Neuronal stem cell (in vitro differentiated cells): ENCODE measurements around the gene MTA3.

Experiments used
- DNase-seq: peaks from one replicate; pipeline ENCODE4 v3.0.0-alpha.2; 2013; ENCODE audit warnings: low spot score
- H2AFZ ChIP-seq: one replicate; pipeline ENCODE4 v1.6.1; 2013; ENCODE audit warnings: mild to moderate bottlenecking, low read length, inconsistent platforms
- H2AK5ac ChIP-seq: 2 replicates; pipeline ENCODE4 v1.6.1; 2013; ENCODE audit warnings: low read depth, mild to moderate bottlenecking, inconsistent platforms, low read length, moderate library complexity, mixed read lengths
- H2BK120ac ChIP-seq: 2 replicates; pipeline ENCODE4 v1.6.1; 2013; ENCODE audit warnings: low read depth, mild to moderate bottlenecking, inconsistent platforms, low read length, moderate library complexity, mixed read lengths
- H2BK12ac ChIP-seq: one replicate; pipeline ENCODE4 v1.6.1; 2013; ENCODE audit warnings: low read length, inconsistent platforms
- H2BK15ac ChIP-seq: 2 replicates; pipeline ENCODE4 v1.6.1; 2013; ENCODE audit warnings: mild to moderate bottlenecking, low read length, inconsistent platforms, mixed read lengths
- H2BK5ac ChIP-seq: one replicate; pipeline ENCODE4 v1.6.1; 2013; ENCODE audit warnings: inconsistent platforms, mild to moderate bottlenecking, low read length, moderate library complexity
- H3K14ac ChIP-seq: one replicate; pipeline ENCODE4 v1.6.1; 2013; ENCODE audit warnings: low read length, inconsistent platforms
- H3K18ac ChIP-seq: 2 replicates; pipeline ENCODE4 v1.6.1; 2013; ENCODE audit warnings: low read length, inconsistent platforms
- H3K23ac ChIP-seq: 2 replicates; pipeline ENCODE4 v1.6.1; 2013; ENCODE audit warnings: low read depth, mild to moderate bottlenecking, mixed read lengths, low read length, inconsistent platforms; ENCODE audit not compliant: poor library complexity
- H3K27ac ChIP-seq: replicated peaks from 3 replicates; pipeline ENCODE4 v1.5.1; 2013; ENCODE audit warnings: low read length, inconsistent platforms
- H3K27me3 ChIP-seq, 3 experiments: 2 replicates each; pipeline ENCODE4 v1.6.1; 2013; ENCODE audit warnings: low read length in 3 of 3, mild to moderate bottlenecking in 2 of 3, inconsistent platforms in 1 of 3, low read depth in 1 of 3, mixed read lengths in 1 of 3, moderate library complexity in 1 of 3; ENCODE audit not compliant: control insufficient read depth in 3 of 3, insufficient read depth in 3 of 3
- H3K36me3 ChIP-seq, 2 donors: replicated peaks in 1 of 2; 2 replicates each; pipeline ENCODE4 v1.6.1; 2013; ENCODE audit warnings: low read length in 2 of 2; ENCODE audit not compliant: control insufficient read depth in 2 of 2, insufficient read depth in 2 of 2
- H3K4ac ChIP-seq: 2 replicates; pipeline ENCODE4 v1.6.1; 2013; ENCODE audit warnings: inconsistent platforms, mild to moderate bottlenecking, low read length, moderate library complexity
- H3K4me1 ChIP-seq, 2 donors: 1 replicate in 1 of 2; 2 replicates in 1 of 2; pipeline ENCODE4 v1.6.1; 2013; ENCODE audit warnings: low read length in 2 of 2, low read depth in 1 of 2; ENCODE audit not compliant: control insufficient read depth in 2 of 2, insufficient read depth in 1 of 2
- H3K4me2 ChIP-seq: one replicate; pipeline ENCODE4 v1.6.1; 2013; ENCODE audit warnings: mild to moderate bottlenecking, low read length, inconsistent platforms; ENCODE audit not compliant: insufficient read depth, poor library complexity, severe bottlenecking
- H3K4me3 ChIP-seq, 2 donors: 2 replicates each; pipeline ENCODE4 v1.5.1; 2013; ENCODE audit warnings: low read length in 2 of 2, mild to moderate bottlenecking in 2 of 2, inconsistent platforms in 1 of 2, moderate library complexity in 1 of 2
- H3K79me1 ChIP-seq: one replicate; pipeline ENCODE4 v1.6.1; 2013; ENCODE audit warnings: low read depth, mild to moderate bottlenecking, inconsistent platforms, low read length, moderate library complexity
- H3K9ac ChIP-seq: one replicate; pipeline ENCODE4 v1.6.1; 2013; ENCODE audit warnings: mild to moderate bottlenecking, low read depth, low read length, inconsistent platforms; ENCODE audit not compliant: poor library complexity
- H3K9me3 ChIP-seq, 2 donors: replicated peaks in 1 of 2; 2 replicates each; pipeline versions ENCODE3 to v1.6.1; 2013; ENCODE audit warnings: low read length in 2 of 2, mild to moderate bottlenecking in 2 of 2, inconsistent platforms in 1 of 2, low read depth in 1 of 2, mixed read lengths in 1 of 2, moderate library complexity in 1 of 2; ENCODE audit not compliant: control insufficient read depth in 2 of 2, insufficient read depth in 1 of 2
- H4K8ac ChIP-seq: one replicate; pipeline ENCODE4 v1.6.1; 2013; ENCODE audit warnings: low read depth, mild to moderate bottlenecking, inconsistent platforms, low read length, moderate library complexity
- H4K91ac ChIP-seq: one replicate; pipeline ENCODE4 v1.6.1; 2013; ENCODE audit warnings: low read length, low read depth, mild to moderate bottlenecking, inconsistent platforms; ENCODE audit not compliant: poor library complexity
- WGBS, 2 donors: extraction: QIAGEN DNeasy Blood & Tissue Kit; methylation state at CpG; one replicate each; pipeline ENCODE4 v1.1.7; 2013; ENCODE audit warnings: missing lambda C conversion rate in 2 of 2, mixed read lengths in 1 of 2; ENCODE audit not compliant: insufficient read length in 2 of 2, insufficient replicate concordance in 1 of 2; ENCODE audit errors: extremely low coverage in 2 of 2; 5-methylcytosine and 5-hydroxymethylcytosine counted together

Gene MTA3

GRCh38 chr2:42794271-42795046 is 226.0 kb downstream of the MTA3 start:
- Histone ChIP-seq H3K18ac (no peak overlapping the region), H2BK12ac (no peak overlapping the region), H3K27me3 (peaks cover 0 to 8% (median 0%) of the 10 kb centered on the region in 3 experiments), H2BK120ac (no peak overlapping the region), H3K23ac (no peak overlapping the region), H2BK15ac (no peak overlapping the region), H4K91ac (no peak overlapping the region), H2AFZ (no peak overlapping the region), H3K4me3 (no peak overlapping the region), H3K9me3 (peaks cover 3 to 12% of the 10 kb centered on the region in 2 donors), H3K4me2 (no peak overlapping the region), H3K4me1 (peaks cover 0 to 4% of the 10 kb centered on the region in 2 donors), H2AK5ac (no peak overlapping the region), H3K9ac (no peak overlapping the region), H4K8ac (no peak overlapping the region), H3K79me1 (no peaks in the 10 kb centered on the region), H3K14ac (no peak overlapping the region), H3K4ac (no peak overlapping the region), H3K36me3 (no peaks in the 10 kb centered on the region), H3K27ac (no peak overlapping the region), H2BK5ac (no peak overlapping the region)
- WGBS, 2 donors, result no CpG with 5 or more reads among the region's 8 CpGs
- DNase-seq, result no peak

- no peak for DNase-seq
- no peaks in the 10 kb centered on the region for H3K36me3 ChIP-seq
- no peak overlapping the region for H4K91ac ChIP-seq
- no peak overlapping the region for H2BK12ac ChIP-seq
- H2AFZ ChIP-seq, result no peak overlapping the region
- no peak overlapping the region for H2BK5ac ChIP-seq
- peaks cover 0 to 8% (median 0%) of the 10 kb centered on the region in 3 experiments for H3K27me3 ChIP-seq
- H3K23ac ChIP-seq, result no peak overlapping the region
- H3K14ac ChIP-seq, result no peak overlapping the region
- no peak overlapping the region for H3K4me2 ChIP-seq
- WGBS, 2 donors, result no CpG with 5 or more reads among the region's 6 CpGs
- H3K27ac ChIP-seq, result no peak overlapping the region
- H3K9ac ChIP-seq, result no peak overlapping the region
- H4K8ac ChIP-seq, result no peak overlapping the region
- H3K79me1 ChIP-seq, result no peaks in the 10 kb centered on the region
- no peak overlapping the region for H3K4ac ChIP-seq
- no peak overlapping the region for H2AK5ac ChIP-seq
- H2BK15ac ChIP-seq, result no peak overlapping the region
- no peak overlapping the region for H2BK120ac ChIP-seq
- H3K4me1 ChIP-seq, result peaks cover 0 to 4% of the 10 kb centered on the region in 2 donors
- H3K18ac ChIP-seq, result no peak overlapping the region
- H3K9me3 ChIP-seq, result peaks cover 3 to 12% of the 10 kb centered on the region in 2 donors
- H3K4me3 ChIP-seq, result no peak overlapping the region
These were observed 226.8 kb downstream of the MTA3 start for GRCh38 chr2:42795275-42795674.

- H3K4me2 ChIP-seq, result no peak overlapping the region
- no peaks in the 10 kb centered on the region for H3K36me3 ChIP-seq
- H3K23ac ChIP-seq, result no peak overlapping the region
- H4K91ac ChIP-seq, result no peak overlapping the region
- H3K27me3 ChIP-seq, result peaks cover 0 to 8% (median 0%) of the 10 kb centered on the region in 3 experiments
- no peak for DNase-seq
- H2AFZ ChIP-seq, result peak overlapping the region; percentile 43
- no peak overlapping the region for H2BK120ac ChIP-seq
- H3K9ac ChIP-seq, result no peak overlapping the region
- no peaks in the 10 kb centered on the region for H3K79me1 ChIP-seq
- H3K14ac ChIP-seq, result no peak overlapping the region
- no peak overlapping the region for H3K4me3 ChIP-seq
- H3K4ac ChIP-seq, result no peak overlapping the region
- peaks cover 0 to 4% of the 10 kb centered on the region in 2 donors for H3K4me1 ChIP-seq
- H3K27ac ChIP-seq, result no peak overlapping the region
- H2AK5ac ChIP-seq, result no peak overlapping the region
- no peak overlapping the region for H2BK15ac ChIP-seq
- no peak overlapping the region for H2BK5ac ChIP-seq
- H3K18ac ChIP-seq, result no peak overlapping the region
- H2BK12ac ChIP-seq, result no peak overlapping the region
- peaks cover 3 to 12% of the 10 kb centered on the region in 2 donors for H3K9me3 ChIP-seq
- WGBS, 2 donors, result no CpG with 5 or more reads among the region's 3 CpGs
- no peak overlapping the region for H4K8ac ChIP-seq
These were observed 227.4 kb downstream of the MTA3 start for GRCh38 chr2:42795841-42796301.

GRCh38 chr2:42796427-42797248 is 228.2 kb downstream of the MTA3 start:
- Histone ChIP-seq H2AK5ac (no peak overlapping the region), H3K27me3 (peaks cover 0 to 4% (median 0%) of the 10 kb centered on the region in 3 experiments), H4K91ac (no peak overlapping the region), H3K36me3 (no peaks in the 10 kb centered on the region), H4K8ac (no peak overlapping the region), H3K4ac (no peak overlapping the region), H2BK15ac (no peak overlapping the region), H3K14ac (no peak overlapping the region), H3K79me1 (no peaks in the 10 kb centered on the region), H3K4me1 (peaks cover 0 to 4% of the 10 kb centered on the region in 2 donors), H3K4me3 (no peak overlapping the region), H2AFZ (no peak overlapping the region), H3K27ac (no peak overlapping the region), H2BK120ac (no peak overlapping the region), H2BK12ac (no peak overlapping the region), H3K4me2 (no peak overlapping the region), H3K9ac (no peak overlapping the region), H3K18ac (no peak overlapping the region), H3K9me3 (peaks cover 3 to 12% of the 10 kb centered on the region in 2 donors), H3K23ac (no peak overlapping the region), H2BK5ac (no peak overlapping the region)
- no CpG with 5 or more reads among the region's 7 CpGs for WGBS, 2 donors
- no peak for DNase-seq
